Measurements from ENCODE around the gene POLK.
"Not testable (repeated sequence)": the region's sequence is repeated elsewhere in the genome, so short reads cannot be mapped to it uniquely, and the experiment has no call there.

The POLK gene

DNA sequence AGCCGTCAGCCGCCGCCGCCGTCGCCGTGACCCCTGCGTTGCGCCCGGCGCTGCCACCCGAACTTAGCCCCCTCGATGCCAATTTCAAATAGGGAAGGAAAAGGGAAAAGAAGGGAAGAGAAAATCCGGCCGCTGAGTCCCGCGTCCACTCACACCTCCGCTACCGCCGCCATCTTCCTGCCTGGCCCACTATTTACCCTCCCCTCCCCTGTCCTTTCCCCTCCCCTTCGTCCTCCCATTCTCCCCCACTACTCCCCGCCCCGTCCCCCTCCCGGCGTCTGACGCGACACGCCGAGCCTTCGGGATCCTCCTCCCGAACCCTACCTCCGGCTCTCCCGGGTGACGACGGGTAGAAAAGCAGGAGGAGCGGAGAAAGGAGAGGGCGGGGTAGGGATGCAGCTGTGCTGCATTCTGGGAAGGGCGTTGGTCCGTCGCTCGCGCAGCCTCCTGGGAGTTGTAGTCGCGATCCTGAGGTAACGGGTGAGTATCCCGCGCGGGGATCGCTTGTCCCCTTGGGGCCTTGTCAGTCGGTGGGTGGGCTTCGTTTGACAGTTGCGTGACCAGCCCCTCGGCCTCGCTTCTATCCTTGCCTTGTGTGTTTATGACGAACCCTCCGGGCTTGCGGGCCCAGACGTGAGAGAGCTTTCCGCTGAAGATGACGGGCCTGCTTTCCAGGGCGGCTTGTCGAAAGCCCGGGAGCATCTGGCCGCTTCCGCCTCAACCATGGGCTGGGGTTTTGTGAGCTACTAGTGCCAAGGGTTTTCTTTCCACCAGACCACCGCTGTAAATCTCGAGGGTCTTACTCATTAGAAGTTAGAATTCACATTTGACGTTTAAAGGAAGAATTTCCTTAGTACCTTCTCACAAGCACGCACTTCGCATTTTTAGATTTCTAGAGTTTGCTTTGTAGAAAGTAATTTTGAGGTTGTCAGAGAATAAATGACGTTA, at the start of gene POLK, which contains the start of gene CERT1:
TSS of gene POLK (plus strand) at position 457 of the 948 bp plus-strand sequence.
TSS of gene CERT1 (minus strand) at position 195 of the 948 bp plus-strand sequence. CDS start 422 bp downstream, outside the sequence.
- FAIRE-seq: peak; percentile 69
- peak; percentile 82 for DNase-seq (ENCODE audit: low spot score)

DNA sequence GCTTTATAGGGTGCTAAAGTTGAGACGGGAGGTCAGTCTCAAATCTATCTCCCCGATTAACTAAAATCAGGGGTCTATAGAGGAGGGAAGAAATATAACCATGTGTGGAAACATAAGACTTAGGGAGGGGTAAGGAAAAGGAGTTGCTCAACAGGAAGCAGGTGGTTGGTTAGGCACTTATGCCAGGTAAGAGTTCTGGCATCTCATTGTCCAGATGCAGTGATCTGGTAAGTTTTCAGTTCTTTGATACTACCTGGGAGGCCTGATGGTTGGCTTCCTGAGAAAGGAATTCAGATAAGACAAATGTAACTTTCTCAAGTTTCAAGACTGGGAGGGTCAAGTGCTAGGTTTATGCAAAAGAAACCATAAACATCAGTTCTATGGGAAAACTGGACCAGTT, 48.0 kb upstream of the POLK start:
- FAIRE-seq: no peak
- DNase-seq (ENCODE audit: low spot score): no peak

DNA sequence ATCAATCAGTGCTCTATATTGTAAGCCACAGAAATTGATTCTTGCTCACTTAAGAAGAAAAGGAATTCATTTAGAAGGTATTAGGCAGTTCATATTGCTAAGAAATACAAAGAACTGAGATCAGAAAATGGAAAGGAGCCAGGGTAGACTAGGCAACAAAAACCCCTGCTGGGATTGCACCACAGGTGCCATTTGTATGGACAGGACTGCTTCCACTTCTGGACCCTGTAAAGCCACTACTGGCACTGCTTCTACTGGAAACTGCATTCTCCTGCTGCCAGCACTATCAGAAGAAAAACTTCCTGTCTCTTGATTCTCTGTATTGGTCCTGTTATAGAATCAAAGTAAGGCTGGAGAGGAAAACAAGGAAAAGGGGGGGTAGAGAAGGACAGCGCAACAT, 46.2 kb upstream of the POLK start:
- FAIRE-seq: no peak
- no peak for DNase-seq (ENCODE audit: low spot score)

DNA sequence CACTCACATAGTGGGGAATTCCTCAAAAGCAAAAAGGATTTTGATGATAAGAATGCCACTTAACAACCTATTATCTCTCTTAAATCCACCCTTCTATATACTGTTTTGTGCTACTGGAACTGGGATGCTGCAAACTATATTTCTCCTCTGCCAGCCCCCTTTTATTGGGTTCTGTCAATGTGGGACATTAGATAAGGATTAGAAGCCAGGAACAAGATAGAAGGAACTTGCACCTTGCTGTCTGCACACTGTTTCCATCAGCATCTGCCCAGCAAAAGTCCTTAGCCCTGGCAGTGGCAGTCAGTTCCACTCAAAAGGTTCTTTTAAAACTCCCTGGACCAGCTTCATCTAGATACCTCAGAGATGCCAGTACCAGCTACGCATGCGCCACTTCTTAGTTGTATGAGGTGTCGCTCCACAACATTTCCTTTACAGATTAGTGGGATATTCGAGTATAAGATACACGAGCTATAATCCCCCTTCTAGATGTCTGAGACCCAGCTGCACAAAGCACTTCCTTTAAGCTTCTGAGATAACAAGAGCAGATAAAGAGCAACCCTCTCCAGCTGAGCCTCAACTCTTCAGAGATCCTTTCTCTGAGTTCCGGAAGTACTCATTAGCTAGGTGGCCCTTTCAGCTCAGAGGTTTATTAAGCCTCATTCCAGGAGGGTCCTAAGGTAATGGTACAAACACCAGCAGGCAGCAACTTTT, 45.5 kb upstream of the POLK start:
- no peak for FAIRE-seq
- no peak for DNase-seq (ENCODE audit: low spot score)

DNA sequence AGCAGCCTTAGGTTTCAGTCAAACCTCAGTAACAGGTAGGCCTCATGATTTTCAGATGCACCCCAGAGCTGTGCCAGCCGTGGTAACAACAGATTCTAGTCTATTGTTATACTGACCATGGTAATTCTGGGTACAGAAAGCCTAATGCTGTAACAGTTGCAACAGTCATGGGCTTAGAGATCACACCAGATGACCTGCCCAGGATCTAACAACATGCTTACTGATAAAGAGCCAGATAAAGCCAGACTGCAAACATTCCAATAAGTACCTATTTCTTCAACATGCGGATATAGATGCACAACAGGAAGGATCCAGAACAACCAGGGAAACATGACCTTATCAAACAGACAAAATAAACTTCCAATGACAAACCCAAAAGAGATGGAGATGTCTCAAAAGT, 43.1 kb upstream of the POLK start:
- DNase-seq (ENCODE audit: low spot score) (no peak), FAIRE-seq (no peak)

DNA sequence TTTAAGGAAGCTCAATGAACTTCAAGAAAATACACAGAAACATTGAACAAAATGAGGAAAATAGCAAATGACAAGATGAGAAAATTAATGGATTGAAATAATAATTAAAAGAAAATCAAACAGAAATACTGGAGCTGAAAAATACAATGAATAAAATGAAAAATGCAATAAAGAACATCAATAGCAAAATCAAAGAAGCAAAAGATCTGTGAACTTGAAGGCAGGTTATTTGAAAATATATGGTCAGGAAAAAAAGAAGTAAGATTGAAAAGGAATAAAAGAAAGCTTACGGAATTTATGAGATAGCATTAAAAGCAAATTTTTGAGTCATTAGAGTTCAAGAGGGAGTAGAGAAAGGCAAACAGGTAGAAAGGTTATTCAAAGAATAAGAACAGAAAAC, 42.7 kb upstream of the POLK start:
- DNase-seq (ENCODE audit: low spot score) (no peak), FAIRE-seq (no peak)

DNA sequence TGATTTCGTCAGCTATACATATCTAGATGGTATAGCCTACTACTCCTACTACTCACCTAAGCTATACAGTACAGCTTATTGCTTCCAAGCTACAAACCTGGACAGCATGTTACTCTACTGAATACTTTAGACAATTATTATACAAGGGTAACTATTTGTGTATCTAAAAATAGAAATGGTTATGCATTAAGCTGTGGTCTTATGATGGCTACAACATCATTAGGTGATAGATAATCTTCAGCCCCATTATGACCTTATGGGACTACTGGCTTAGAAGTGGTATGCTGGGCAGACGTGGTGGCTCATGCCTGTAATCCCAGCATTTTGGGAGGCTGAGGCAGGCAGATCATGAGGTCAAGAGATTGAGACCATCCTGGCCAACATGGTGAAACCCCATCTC, 40.5 kb upstream of the POLK start:
- FAIRE-seq (peak; percentile 62), DNase-seq (ENCODE audit: low spot score) (no peak)

DNA sequence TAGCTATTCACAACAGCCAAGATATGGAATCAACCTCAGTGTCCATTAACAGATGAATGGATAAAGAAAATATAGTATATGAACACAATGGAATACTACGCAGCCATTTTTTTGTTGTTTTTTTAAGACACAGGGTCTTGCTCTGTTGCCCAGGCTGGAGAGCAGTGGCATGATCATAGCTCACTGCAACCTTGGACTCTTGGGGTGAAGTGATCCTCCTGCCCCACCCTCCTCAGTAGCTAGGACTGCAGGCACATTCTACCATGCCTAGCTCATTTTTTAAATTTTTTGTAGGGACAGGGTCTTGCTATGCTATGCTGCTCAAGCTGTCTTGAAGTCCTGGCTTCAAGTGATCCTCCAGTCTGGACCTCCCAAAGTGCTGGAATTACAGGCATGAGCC, 38.7 kb upstream of the POLK start:
- DNase-seq (ENCODE audit: low spot score): peak; percentile 11
- FAIRE-seq: no peak

DNA sequence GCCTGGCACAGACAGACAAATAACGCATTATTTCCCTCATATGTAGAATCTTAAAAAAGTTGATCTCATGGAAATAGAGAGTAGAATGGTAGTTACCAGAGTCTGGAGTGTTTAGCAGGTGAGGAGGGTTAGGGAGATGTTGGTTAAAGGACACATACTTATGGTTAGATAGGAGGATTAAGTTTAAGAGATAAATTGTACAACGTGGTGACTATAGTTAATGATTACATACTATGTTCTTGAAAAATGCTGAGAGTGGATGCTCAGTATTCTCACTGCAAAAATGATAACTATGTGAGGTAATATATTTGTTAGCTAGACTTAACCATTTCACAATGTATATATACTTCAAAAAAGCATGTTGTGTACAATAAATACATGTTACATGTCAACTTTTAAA, 38.2 kb upstream of the POLK start:
- FAIRE-seq: peak; percentile 93
- peak; percentile 55 for DNase-seq (ENCODE audit: low spot score)

DNA sequence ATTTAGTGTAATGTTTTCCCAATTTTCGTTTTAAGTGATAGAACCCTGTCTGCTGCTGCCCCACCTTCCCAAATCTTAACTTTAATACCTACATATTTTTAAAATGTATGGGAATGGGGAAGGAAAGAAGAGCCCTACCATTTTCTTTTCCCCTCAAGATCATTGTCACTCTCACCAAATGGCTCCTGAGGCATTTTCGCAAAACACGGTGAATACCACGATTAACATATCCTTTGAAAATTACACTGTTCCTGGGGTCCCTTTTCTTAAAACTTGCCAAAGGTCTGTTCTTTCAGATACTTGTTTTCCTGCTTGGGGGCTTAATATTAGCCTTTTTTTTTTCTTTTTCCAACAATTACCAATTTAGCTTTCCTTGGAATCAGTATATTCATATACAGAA, 36.3 kb upstream of the POLK start:
- no peak for FAIRE-seq
- no peak for DNase-seq (ENCODE audit: low spot score)

DNA sequence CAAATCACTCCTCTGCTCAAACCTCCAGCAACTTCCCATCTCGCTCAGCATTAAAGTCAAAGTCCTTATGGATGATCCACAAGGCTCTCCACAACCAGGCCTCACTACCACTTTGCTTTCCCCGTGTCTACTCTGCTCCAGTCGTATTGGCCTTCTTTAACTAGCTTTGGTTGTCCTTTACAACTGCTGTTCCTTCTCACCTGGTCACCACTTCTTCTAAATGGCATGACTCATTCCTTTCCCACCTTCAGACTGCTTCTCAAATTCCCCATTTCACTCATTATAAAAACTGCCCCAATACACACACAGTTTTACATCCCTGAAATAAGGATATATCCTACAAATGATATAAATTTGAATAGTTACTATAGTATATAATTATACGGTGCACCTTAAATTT, 30.7 kb upstream of the POLK start:
- no peak for DNase-seq (ENCODE audit: low spot score)
- no peak for FAIRE-seq

DNA sequence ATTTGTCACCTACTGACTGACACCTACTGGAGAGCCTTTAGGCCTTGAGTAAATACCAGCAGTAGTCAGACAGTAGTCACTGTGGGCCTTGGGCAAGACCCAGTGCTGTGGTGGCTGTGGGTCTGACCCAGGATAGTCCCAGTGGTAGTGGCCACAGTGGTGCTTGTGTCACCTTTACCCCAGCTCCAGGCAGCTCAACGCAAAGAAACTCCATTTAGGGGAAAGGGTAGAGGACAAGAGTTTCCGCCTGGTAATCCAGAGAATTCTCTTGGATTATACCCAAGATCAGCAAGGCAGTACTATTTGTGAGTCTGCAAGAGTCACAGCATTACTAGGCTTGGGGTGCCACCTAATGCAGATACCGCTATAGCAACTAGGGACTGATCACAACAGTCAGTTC, 29.2 kb upstream of the POLK start:
- FAIRE-seq (no peak), DNase-seq (ENCODE audit: low spot score) (no peak)

DNA sequence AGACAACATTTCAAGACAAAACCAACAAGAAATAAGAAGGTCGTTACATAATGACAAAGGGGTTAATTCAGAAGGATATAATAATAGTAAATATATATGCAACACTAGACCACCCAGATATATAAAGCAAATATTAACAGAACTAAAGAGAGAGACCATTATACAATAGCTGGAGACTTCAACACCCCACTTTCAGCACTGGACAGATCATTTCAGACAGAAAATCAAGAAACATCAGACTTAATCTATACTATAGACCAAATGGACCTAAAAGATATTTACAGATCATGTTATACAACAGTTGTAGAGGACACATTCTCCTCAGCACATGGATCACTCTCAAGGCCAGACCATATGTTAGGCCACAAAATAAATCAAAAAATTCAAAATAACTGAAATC, 27.1 kb upstream of the POLK start:
- DNase-seq (ENCODE audit: low spot score) (no peak), FAIRE-seq (no peak)

DNA sequence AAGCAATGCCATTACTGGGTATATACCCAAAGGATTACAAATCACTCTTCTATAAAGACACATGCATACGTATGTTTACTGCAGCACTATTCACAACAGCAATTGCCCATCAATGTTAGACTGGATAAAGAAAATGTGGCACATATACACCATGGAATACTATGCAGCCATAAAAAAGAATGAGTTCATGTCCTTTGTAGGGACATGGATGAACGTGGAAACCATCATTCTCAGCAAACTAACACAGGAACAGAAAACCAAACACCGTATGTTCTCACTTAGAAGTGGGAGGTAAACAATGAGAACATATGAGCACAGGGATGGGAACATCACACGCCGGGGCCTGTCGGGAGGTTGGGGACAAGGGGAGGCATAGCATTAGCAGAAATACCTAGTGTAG, 21.8 kb upstream of the POLK start:
- FAIRE-seq; DNase-seq (ENCODE audit: low spot score): not testable (repeated sequence)

DNA sequence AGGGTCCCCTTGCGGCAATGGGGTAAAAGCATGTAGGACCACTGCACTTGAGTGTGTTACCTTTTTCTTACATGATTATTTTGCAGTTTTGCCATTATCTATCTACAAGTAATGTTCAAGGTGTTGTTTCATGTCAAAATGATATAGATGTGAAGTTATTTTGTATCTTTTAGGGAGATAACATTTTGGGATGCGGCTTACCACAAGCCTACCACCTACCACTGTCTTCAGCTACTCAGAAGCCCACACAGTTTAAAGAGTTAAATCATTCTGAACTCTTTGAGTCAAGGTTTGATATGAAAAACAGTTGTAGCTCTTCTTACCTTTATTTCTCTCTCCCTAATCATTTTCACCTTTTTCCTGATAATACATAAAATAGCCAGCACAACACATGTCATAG, 20.1 kb upstream of the POLK start:
- DNase-seq (ENCODE audit: low spot score): no peak
- no peak for FAIRE-seq

DNA sequence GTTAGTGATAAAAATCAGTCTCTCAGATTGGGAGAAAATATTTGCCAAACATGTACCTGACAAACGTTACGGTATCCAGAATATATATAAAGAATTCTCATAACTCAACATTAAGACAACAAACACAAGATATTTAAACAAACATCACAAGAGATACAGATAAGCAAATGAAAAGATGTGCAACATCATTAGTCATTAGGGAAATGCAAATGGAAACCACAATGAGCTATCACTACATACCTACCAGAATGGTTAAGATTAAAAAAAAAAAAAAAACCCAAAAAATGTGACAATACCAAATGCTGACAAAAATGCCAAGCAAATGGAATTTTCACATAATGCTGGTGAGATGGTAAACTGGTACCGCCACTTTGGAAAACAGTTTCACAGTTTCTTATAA, 15.7 kb upstream of the POLK start:
- no peak for DNase-seq (ENCODE audit: low spot score)
- no peak for FAIRE-seq

DNA sequence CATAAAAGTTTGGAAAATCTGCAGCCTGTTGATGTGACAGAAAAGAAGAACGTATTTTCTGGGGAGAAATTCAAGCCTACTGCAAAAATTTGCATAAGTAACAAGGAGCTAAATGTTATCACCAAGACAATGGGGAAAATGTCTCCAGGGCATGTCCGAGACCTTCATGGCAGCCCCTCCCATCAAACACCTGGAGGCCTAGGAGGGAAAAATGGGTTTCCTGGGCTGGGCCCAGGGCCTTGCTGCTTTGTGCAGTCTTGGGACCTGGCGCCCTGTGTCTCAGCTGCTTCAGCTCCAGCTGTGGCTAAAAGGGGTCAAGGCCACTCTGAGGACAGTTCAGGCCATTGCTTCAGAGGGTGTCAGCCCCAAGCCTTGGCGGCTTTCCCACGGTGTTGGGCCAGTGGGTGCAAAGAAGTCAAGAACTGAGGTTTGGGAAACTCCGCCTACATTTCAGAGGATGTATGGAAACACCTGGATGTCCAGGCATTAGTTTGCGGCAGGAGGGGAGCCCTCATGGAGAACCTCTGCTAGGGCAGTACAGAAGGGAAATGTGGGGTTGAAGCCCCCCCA, 13.4 kb upstream of the POLK start:
- no peak for FAIRE-seq
- no peak for DNase-seq (ENCODE audit: low spot score)

DNA sequence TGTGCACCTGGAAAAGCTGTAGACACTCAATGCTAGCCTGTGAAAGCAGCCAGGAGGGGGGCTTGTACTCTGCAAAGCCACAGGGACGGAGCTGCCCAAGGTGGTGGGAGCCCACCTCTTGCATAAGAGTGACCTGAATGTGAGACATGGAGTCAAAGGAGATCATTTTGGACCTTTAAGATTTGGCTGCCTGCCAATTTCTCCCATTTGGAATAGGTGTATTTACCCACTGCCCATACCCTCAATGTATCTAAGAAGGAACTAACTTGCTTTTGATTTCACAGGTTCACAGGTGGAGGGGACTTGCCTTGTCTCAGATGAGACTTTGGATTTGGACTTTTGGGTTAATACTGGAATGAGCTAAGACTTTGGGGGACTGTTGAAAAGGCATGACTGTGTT, 12.8 kb upstream of the POLK start:
- DNase-seq (ENCODE audit: low spot score); FAIRE-seq: not testable (repeated sequence)

DNA sequence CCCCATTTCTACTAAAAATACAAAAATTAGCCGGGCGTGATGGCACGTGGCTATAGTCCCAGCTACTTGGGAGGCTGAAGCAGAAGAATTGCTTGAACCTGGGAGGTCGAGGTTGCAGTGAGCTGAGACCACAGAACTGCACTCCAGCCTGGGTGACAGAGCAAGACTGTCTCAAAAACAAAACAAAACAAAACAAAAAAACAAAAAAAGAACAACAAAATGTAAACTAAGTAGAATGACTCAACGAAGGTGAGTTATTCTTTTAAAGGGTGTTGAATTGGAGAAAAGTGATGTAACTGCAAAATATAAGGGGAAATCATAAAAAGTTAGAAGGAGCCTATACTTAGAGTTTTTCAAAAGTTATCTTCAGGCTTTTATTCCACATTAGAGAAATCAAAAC, 6.6 kb upstream of the POLK start:
- DNase-seq (ENCODE audit: low spot score); FAIRE-seq: not testable (repeated sequence)

DNA sequence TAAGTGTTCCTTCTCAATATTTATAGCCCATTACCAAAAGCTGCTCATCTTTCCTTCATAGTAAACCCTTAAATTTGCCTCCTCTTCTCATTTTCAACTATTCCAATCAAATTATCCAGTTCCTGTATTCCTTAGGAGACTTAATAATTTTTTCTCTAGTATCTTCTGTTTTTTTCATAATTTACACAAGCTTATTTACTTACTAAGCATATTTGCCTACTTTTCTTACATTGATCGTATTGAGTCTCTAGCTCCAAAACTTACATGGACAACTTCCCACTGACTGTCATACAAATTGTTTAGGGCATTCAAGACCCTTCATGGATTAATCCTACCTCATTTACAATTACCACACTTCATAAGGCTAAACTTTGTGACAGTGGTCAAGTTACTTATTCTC, 3.9 kb upstream of the POLK start:
- no peak for DNase-seq (ENCODE audit: low spot score)
- no peak for FAIRE-seq

DNA sequence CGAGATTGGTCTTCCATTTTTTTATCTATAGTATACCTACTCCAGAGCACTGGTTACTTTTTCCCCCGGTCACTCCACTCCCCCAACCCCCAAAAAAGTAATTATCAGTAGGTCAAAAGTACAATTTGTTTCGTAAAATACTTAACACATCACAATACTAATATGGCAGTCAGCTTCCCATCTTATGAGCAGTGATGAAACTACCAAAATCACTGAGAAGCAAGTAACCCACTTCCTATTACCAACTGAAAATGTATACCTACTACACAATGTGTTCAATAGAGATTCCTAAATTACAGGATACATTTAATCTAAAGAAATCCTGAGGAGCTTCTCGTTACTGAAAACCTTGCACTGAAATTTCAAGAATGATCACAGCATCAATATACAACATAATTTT, 2.1 kb upstream of the POLK start:
- no peak for FAIRE-seq
- no peak for DNase-seq (ENCODE audit: low spot score)

DNA sequence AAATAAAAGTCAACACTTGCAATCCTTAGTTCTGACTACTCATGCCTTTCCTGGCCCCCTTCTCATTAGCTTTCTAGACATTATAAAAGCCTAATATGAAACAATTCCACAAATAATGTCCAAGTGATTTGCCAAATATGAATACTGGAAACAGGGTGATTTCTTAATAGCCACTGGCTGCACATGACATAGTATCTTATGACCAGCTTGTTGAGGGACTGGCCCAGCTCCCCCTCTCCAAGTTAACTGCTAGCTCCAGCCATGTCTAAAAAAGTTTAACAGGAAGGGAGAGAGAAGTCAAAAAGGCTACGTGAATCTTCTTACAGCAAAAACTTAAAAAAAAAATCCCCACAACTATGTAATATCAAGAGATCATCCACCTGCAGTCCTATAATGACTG, 1.7 kb upstream of the POLK start:
- FAIRE-seq (no peak), DNase-seq (ENCODE audit: low spot score) (no peak)

Measured in RCC 7860 (cell line).